Spinal cord (tissue), 10 donors: Measurements from ENCODE around the gene HEATR5A. TPM values are rescaled to one million over a fixed set of nuclear protein-coding genes. Genes with fewer than 3 reads are reported as not detected.
"Not testable (repeated sequence)": the region's sequence is repeated elsewhere in the genome, so short reads cannot be mapped to it uniquely, and the experiment has no call there.

Experiments
- DNase-seq, 6 donors: peaks; one replicate each; pipeline versions ENCODE4 v3.0.0 to v3.0.0-alpha.2; 2013 to 2015; ENCODE audit warnings: low spot score in 6 of 6, low read depth in 4 of 6
- H3K27ac ChIP-seq: one replicate; pipeline ENCODE4 v1.5.1; 2013; ENCODE audit warnings: low read depth, low read length, control low read depth
- H3K27me3 ChIP-seq: one replicate; pipeline ENCODE4 v1.6.1; 2013; ENCODE audit warnings: low read length; ENCODE audit not compliant: control insufficient read depth, insufficient read depth
- H3K36me3 ChIP-seq: one replicate; pipeline ENCODE4 v1.6.1; 2013; ENCODE audit warnings: low read length; ENCODE audit not compliant: control insufficient read depth, insufficient read depth
- H3K4me1 ChIP-seq: one replicate; pipeline ENCODE4 v1.6.1; 2013; ENCODE audit warnings: low read length; ENCODE audit not compliant: control insufficient read depth, insufficient read depth
- H3K4me3 ChIP-seq: one replicate; pipeline ENCODE4 v1.5.1; 2013; ENCODE audit warnings: low read depth, low read length, control low read depth
- H3K9me3 ChIP-seq: one replicate; pipeline ENCODE4 v1.6.1; 2013; ENCODE audit warnings: low read length; ENCODE audit not compliant: control insufficient read depth, insufficient read depth
- WGBS: methylation state at CpG from one replicate; pipeline ENCODE4 v1.1.5; 2013; ENCODE audit warnings: missing lambda C conversion rate; ENCODE audit not compliant: insufficient coverage; 5-methylcytosine and 5-hydroxymethylcytosine counted together
- polyA plus RNA-seq, 2 donors: library from polyadenylated mRNA; unstranded; fragments of 120-200 nt; gene quantifications; one replicate each; pipeline ENCODE4 v1.2.1, GENCODE V29; 2013; ENCODE audit not compliant: insufficient read length in 2 of 2
- total RNA-seq, 2 donors: library from RNA; depleted of rRNA in 1 of 2; stranded (reverse); fragments of 120-200 nt in 1 of 2; fragments of >200 nt in 1 of 2; gene quantifications; one replicate each; pipeline versions ENCODE4 v1.2.3 to v1.2.4, GENCODE V29; 2013 to 2014
- donor health status: healthy.

HEATR5A gene
- total and polyA plus RNA-seq, 4 donors: 20.4 to 74.2 (median 37.1) TPM

DNA sequence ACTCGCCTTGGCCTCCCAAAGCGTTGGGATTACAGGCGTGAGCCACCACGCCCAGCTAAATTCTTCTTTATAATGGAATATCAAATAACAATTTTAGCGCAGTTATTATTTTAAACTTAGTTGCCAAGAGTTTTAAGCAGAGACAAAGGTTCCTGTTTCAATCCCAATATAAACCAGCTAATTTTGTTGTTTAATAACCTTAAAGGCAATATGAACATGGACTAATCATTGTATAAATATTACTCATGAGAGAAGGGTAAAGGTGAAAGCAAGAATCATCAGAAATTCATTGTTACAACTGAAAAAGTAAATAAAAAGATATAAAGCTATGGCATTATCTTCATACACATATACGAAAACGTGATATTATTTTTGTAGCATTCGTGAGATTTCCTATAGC is 28.8 kb upstream of the HEATR5A start:
- DNase-seq: no peak
- Histone ChIP-seq H3K4me1 (no peaks in the 10 kb centered on the region), H3K27ac (no peak overlapping the region), H3K36me3 (peaks cover 5% of the 10 kb centered on the region), H3K27me3 (no peaks in the 10 kb centered on the region), H3K4me3 (no peak overlapping the region), H3K9me3 (no peaks in the 10 kb centered on the region)
- no CpG with 5 or more reads among the region's 8 CpGs for WGBS

DNA sequence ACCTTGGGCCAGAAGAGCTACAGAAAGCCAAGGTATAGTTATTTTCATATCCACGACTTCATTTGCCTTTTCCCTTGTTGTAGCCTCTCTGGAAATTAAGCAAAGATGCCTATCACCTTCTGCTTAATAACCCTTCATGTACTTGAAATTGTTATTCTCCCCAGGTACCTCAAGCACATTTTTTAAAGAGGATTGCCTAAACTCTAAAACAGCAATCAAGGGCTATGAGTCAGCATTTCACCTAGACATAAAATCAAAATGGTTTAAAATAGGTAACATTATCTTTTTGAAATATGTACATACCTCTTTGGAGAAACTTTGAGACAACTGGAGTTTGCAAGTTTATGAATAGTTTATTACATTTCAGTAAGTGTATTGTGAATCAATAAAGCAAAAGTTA is 25.4 kb upstream of the HEATR5A start:
- Histone ChIP-seq H3K9me3 (no peaks in the 10 kb centered on the region), H3K4me3 (no peak overlapping the region), H3K27ac (no peak overlapping the region), H3K4me1 (no peaks in the 10 kb centered on the region), H3K27me3 (no peaks in the 10 kb centered on the region), H3K36me3 (peaks cover 2% of the 10 kb centered on the region)
- no peak for DNase-seq
- 100% methylated on average over 1 of the region's 1 CpG for WGBS

DNA sequence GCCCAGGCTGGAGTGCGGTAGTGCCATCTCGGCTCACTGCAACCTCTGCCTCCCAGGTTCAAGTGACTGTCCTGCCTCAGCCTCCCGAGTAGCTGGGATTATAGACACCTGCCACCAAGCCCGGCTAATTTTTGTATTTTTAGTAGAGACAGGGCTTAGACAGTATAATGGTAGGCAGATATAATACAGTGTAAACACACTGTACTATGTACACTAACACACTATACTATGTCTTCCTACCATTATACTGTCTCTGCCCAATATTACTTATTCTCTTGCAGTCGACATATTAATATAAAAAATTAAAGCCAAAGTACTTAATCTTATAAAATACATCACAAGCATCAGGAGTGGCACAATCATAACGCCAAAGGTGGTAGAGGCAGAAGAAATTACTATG is 21.9 kb upstream of the HEATR5A start:
- no peak for DNase-seq
- Histone ChIP-seq H3K4me1 (no peaks in the 10 kb centered on the region), H3K9me3 (no peaks in the 10 kb centered on the region), H3K4me3 (no peak overlapping the region), H3K36me3 (peaks cover 2% of the 10 kb centered on the region), H3K27ac (no peak overlapping the region), H3K27me3 (no peaks in the 10 kb centered on the region)
- 100% methylated on average over 1 of the region's 6 CpGs for WGBS

DNA sequence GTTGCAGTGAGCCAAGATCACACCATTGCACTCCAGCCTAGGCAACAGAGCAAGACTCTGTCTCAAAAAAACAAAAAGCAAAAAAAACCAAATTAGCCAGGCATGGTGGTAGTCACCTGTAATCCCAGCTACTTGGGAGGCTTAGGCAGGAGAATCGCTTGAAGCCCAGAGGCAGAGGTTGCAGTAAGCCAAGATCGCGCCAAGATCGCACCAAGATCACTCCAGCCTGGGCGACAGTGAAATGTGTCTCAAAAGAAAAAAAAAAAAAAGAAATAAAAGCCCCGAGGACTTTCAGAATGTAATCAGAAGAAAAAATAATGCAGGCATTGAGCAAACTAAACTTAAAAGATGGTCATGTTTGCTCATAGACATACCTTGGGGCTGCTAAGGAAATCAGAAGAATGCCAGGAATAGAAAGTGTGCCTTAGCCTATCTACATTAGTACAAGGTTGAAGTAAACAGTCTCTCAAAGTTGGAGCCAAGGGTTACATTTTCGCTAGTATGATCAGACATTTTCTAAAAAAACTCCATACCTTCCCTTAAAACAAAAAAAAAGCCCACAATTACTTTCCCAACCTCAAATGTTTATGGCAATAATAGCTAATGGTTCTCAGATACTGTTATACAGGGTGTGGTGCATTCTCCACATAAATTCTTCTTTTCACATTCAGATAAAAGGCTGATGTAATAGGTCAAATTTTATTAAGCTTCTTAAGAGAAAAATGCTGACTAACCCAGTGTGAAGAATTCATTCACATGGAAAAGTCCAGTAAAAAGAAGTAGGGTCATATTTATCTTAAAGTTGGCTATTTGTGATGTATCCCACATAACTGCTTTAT is 21.1 kb upstream of the HEATR5A start:
- H3K36me3 ChIP-seq: no peaks in the 10 kb centered on the region
- no peak for DNase-seq
- WGBS: 100% methylated on average over 1 of the region's 7 CpGs
- H3K27ac ChIP-seq: peak overlapping the region; percentile 11
- no peak overlapping the region for H3K4me3 ChIP-seq
- no peaks in the 10 kb centered on the region for H3K4me1 ChIP-seq
- H3K27me3 ChIP-seq: no peaks in the 10 kb centered on the region
- no peaks in the 10 kb centered on the region for H3K9me3 ChIP-seq

DNA sequence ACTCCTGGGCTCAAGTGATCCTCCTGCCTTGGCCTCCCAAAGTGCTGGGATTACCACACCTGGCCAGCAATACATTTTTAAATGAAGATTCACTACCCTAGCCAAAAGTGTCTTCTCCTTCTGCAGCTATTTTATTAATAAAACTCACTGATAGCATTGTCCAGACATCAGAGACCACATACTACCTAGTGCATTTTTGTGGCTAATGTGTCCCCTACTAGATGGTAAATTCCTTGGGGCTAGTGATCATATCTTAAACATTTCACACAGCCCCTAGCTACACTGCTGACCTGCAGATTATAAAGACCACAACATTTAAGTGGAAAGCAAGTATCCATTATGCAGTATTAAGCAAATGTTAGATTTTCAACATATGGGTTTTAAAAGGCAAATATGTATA is 19.9 kb upstream of the HEATR5A start:
- no peaks in the 10 kb centered on the region for H3K36me3 ChIP-seq
- H3K27ac ChIP-seq: peak overlapping the region; percentile 57
- no peak overlapping the region for H3K4me3 ChIP-seq
- no peak for DNase-seq
- no peaks in the 10 kb centered on the region for H3K4me1 ChIP-seq
- no peaks in the 10 kb centered on the region for H3K27me3 ChIP-seq
- H3K9me3 ChIP-seq: no peaks in the 10 kb centered on the region

DNA sequence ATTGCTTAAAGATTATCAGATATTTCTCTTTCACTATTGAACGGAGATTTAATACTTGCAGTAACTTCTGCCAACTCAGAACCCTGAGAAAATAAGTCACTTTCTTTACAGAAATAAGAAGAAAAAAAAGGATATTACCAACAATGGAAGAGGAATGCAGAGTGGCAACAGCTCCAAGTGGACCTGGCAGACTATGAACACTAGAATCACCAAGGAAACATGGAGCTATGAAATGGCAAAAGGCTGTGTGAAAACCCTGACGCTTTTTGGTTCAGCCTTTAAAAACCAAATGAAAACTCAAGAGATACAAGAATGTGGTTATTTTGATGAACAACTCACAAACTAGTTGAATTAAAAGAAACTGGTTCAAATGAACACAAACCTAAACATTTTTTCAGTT is 19.2 kb upstream of the HEATR5A start:
- DNase-seq: peak in 4 of 6 donors; percentile 23 to 74 (median 51)
- no peaks in the 10 kb centered on the region for H3K4me1 ChIP-seq
- H3K4me3 ChIP-seq: no peak overlapping the region
- no peaks in the 10 kb centered on the region for H3K36me3 ChIP-seq
- no CpG with 5 or more reads among the region's 2 CpGs for WGBS
- peak overlapping the region; percentile 57 for H3K27ac ChIP-seq
- H3K9me3 ChIP-seq: no peaks in the 10 kb centered on the region
- H3K27me3 ChIP-seq: no peaks in the 10 kb centered on the region

DNA sequence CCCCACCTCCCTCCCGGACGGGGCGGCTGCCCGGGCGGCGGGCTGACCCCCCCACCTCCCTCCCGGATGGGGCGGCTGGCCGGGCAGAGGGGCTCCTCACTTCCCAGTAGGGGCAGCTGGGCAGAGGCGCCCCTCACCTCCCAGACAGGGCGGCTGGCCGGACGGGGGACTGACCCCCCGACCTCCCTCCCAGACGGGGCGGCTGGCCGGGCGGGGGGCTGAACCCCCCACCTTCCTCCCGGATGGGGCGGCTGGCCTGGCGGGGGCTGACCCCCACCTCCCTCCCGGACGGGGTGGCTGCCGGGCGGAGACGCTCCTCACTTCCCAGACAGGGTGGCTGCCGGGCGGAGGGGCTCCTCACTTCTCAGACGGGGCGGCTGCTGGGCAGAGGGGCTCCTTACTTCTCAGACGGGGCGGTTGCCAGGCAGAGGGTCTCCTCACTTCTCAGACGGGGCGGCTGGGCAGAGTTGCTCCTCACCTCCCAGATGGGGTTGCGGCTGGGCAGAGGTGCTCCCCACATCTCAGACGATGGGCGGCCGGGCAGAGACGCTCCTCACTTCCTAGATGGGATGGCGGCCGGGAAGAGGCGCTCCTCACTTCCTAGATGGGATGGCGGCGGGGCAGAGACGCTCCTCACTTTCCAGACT is 16.8 kb upstream of the HEATR5A start:
- not testable (repeated sequence) for H3K27me3 ChIP-seq, H3K4me3 ChIP-seq, H3K9me3 ChIP-seq, H3K36me3 ChIP-seq, DNase-seq, H3K4me1 ChIP-seq, H3K27ac ChIP-seq
- WGBS: 86% methylated on average over 8 of the region's 45 CpGs

DNA sequence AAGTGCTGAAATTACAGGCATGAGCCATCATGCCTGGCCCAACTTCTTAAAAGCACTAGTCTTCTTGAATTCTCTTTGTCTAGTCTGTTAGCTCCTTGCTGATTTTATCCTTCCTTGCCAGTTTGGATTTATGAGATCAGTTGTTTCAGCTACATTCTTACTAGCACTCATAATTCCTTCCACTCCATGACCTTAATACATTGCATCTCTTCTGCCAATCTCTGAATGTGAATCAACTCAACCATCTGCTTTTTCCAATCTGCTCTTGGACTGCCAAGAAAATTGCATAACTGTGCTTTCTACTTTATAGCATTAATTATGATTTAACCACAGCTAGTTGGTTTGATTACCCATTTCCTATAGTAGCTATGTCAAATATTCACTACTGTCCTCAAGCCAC is 14.9 kb upstream of the HEATR5A start:
- Histone ChIP-seq H3K27ac (no peak overlapping the region), H3K9me3 (peaks cover 4% of the 10 kb centered on the region)

DNA sequence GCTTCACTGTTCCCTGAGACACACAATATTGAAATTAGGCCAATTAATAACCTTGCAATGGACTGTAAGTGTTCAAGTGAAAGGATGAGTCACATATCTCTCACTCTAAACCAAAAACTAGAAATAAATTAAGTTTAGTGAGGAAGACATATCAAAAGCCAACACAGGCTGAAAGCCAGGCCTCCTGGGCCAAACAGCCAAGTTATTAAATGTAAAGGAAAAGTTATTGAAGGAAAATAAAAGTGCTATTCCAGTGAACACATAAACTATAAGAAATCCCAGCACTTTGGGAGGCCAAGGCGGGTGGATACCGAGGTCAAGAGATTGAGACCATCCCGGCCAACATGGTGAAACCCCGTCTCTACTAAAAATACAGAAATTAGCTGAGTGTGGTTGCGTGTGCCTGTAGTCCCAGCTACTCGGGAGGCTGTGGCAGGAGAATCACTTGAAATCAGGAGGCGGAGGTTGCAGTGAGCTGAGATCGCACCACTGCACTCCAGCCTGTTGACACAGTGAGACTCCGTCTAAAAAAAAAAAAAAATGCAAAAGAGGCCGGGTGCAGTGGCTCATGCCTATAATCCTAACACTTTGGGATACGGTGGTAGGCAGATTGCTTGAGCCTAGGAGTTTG is 10.4 kb upstream of the HEATR5A start:
- Histone ChIP-seq H3K9me3 (peaks cover 4% of the 10 kb centered on the region), H3K27ac (no peak overlapping the region), H3K27me3 (no peaks in the 10 kb centered on the region), H3K36me3 (no peaks in the 10 kb centered on the region), H3K4me1 (no peaks in the 10 kb centered on the region), H3K4me3 (no peak overlapping the region)
- no peak for DNase-seq
- WGBS: 96% methylated on average over 3 of the region's 11 CpGs

More for the DNA sequence above, 14.9 kb upstream of the HEATR5A start:
- Histone ChIP-seq H3K4me1 (no peaks in the 10 kb centered on the region), H3K36me3 (no peaks in the 10 kb centered on the region), H3K27me3 (no peaks in the 10 kb centered on the region), H3K4me3 (no peak overlapping the region)
- peak in 1 of 6 donors; percentile 41 for DNase-seq
